Fibroblast of skin of scalp (primary cell): Measurements from ENCODE around the gene LYRM4.
A peak's percentile ranks its signal among the peaks of the same experiment; 100 is the strongest.

Source experiments
- DNase-seq: peaks from one replicate; pipeline ENCODE4 v3.0.0-alpha.2; 2013

Gene LYRM4

GRCh38 chr6:5172041-5172653 is 88.6 kb downstream of the LYRM4 start:
- no peak for DNase-seq

GRCh38 chr6:5167501-5167900 is 93.2 kb downstream of the LYRM4 start:
- DNase-seq: no peak

GRCh38 chr6:5164092-5164491 is 96.7 kb downstream of the LYRM4 start:
- DNase-seq: no peak

GRCh38 chr6:5163247-5163646 is 97.5 kb downstream of the LYRM4 start:
- DNase-seq: no peak

- DNase-seq: no peak
These were observed 98.4 kb downstream of the LYRM4 start for GRCh38 chr6:5162355-5162754.

GRCh38 chr6:5160206-5160605 is 100.5 kb downstream of the LYRM4 start:
- DNase-seq: peak; percentile 33

- DNase-seq: no peak
These were observed 101.6 kb downstream of the LYRM4 start for GRCh38 chr6:5159162-5159561.

- DNase-seq: no peak
These were observed 102.6 kb downstream of the LYRM4 start for GRCh38 chr6:5158180-5158579.

GRCh38 chr6:5157621-5158138 is 103.1 kb downstream of the LYRM4 start:
- DNase-seq: no peak

GRCh38 chr6:5156627-5157026 is 104.1 kb downstream of the LYRM4 start:
- no peak for DNase-seq

- DNase-seq: no peak
These were observed 104.8 kb downstream of the LYRM4 start for GRCh38 chr6:5155906-5156305.

- DNase-seq: no peak
These were observed 107.6 kb downstream of the LYRM4 start for GRCh38 chr6:5153186-5153585.

GRCh38 chr6:5152460-5152859 is 108.3 kb downstream of the LYRM4 start:
- no peak for DNase-seq

GRCh38 chr6:5151955-5152401 is 108.8 kb downstream of the LYRM4 start:
- DNase-seq: peak; percentile 94

- DNase-seq: no peak
These were observed 109.3 kb downstream of the LYRM4 start for GRCh38 chr6:5151360-5151954.

- DNase-seq: peak; percentile 36
These were observed 110.1 kb downstream of the LYRM4 start for GRCh38 chr6:5150551-5151075.

GRCh38 chr6:5149891-5150290 is 110.9 kb downstream of the LYRM4 start:
- DNase-seq: no peak

GRCh38 chr6:5149159-5149704 is 111.5 kb downstream of the LYRM4 start:
- DNase-seq: no peak

- no peak for DNase-seq
These were observed 114.4 kb downstream of the LYRM4 start for GRCh38 chr6:5146398-5146797.

- peak; percentile 80 for DNase-seq
These were observed 117.0 kb downstream of the LYRM4 start for GRCh38 chr6:5143634-5144311.

- no peak for DNase-seq
These were observed 117.8 kb downstream of the LYRM4 start for GRCh38 chr6:5142915-5143314.

GRCh38 chr6:5142131-5142530 is 118.6 kb downstream of the LYRM4 start:
- DNase-seq: no peak

- no peak for DNase-seq
These were observed 119.7 kb downstream of the LYRM4 start for GRCh38 chr6:5141046-5141445.
